Measurements from ENCODE around the gene CBX1. TPM values are rescaled to one million over a fixed set of nuclear protein-coding genes. Genes with fewer than 3 reads are reported as not detected.
A peak's percentile ranks its signal among the peaks of the same experiment; 100 is the strongest.

Gene CBX1
- total and polyA plus RNA-seq, 2 donors (not counting 3 experiments of a cell fraction or from before 2014, with no cell fraction given) = 20.4 to 95.2 TPM

- DNase-seq (ENCODE audit: low read depth, low spot score) (peak; percentile 95), FAIRE-seq (peak; percentile 95)
- H3K4me2 ChIP-seq (ENCODE audit: insufficient read depth, low read length) = peak overlapping the region; percentile 33
- intact Hi-C loops (cut with micrococcal nuclease) = loop anchor here (1.0 kb wide), 1 partner anchor 22 kb away; no protein-coding TSS in a partner anchor
- peak overlapping the region in 1 of 3 experiments; percentile 25 for H3K4me3 ChIP-seq (replicated peaks in 1 of 3; ENCODE audit: insufficient read depth in 1 of 3, low read depth in 1 of 3, low read length in 3 of 3)
- BruUV-seq (replicated peaks) = no TSS peak
- peak overlapping the region; percentile 62 for H3K27ac ChIP-seq (ENCODE audit: insufficient read depth, low read depth, low read length)
- H3K9ac ChIP-seq (replicated peaks; ENCODE audit: extremely low read depth, insufficient read depth, low read length) = peak overlapping the region; percentile 10
- ChIA-PET POLR2A (no interaction called here), CTCF (interaction anchor here (0.6 to 6.3 kb wide), 11 partner anchors 8 to 73 kb away, joined by 3 to 64 read pairs (median 5); no protein-coding TSS in a partner anchor)
- H4K20me1 ChIP-seq (replicated peaks; ENCODE audit: control insufficient read depth, extremely low read depth, insufficient read depth, low read length) = no peaks in the 10 kb centered on the region
- dilution Hi-C loops (cut with MboI; ENCODE audit: extremely low pct_ligation_motif_present, low sequenced_read_pairs) = no loop called here
- H3K27me3 ChIP-seq (ENCODE audit: control insufficient read depth in 2 of 2, insufficient read depth in 2 of 2, low read length in 2 of 2) = no peaks in the 10 kb centered on the region
- peaks cover 49% of the 10 kb centered on the region for H3K4me1 ChIP-seq (ENCODE audit: control insufficient read depth, extremely low read depth, insufficient read depth, low read length)
- H3K9me1 ChIP-seq (replicated peaks; ENCODE audit: control insufficient read depth, extremely low read depth, insufficient read depth, low read length) = no peaks in the 10 kb centered on the region
- TF ChIP-seq MYC (IDR thresholded peaks at IDR 0.05; ENCODE audit: low read depth, low read length) (no peak), CTCF (IDR thresholded peaks at IDR 0.05; ENCODE audit: extremely low read depth in 1 of 2, insufficient read depth in 1 of 2, low read depth in 1 of 2, low read length in 2 of 2) (peak in 1 of 2 donors; percentile 7)
- H3K9me3 ChIP-seq (replicated peaks; ENCODE audit: control insufficient read depth, insufficient read depth, low read length) = no peaks in the 10 kb centered on the region
- peaks cover 9 to 23% of the 10 kb centered on the region in 2 experiments for H3K36me3 ChIP-seq (ENCODE audit: control insufficient read depth in 2 of 2, extremely low read depth in 1 of 2, insufficient read depth in 2 of 2, low read length in 2 of 2)
- H3K79me2 ChIP-seq (ENCODE audit: control insufficient read depth, insufficient read depth, low read length) = peaks cover 69% of the 10 kb centered on the region
- no peak overlapping the region for H2AFZ ChIP-seq (ENCODE audit: low read depth, low read length)
Measured at GRCh38 chr17:48051706-48052486, 49.4 kb downstream of the CBX1 start.

GRCh38 chr17:48051283-48051682, 50.0 kb downstream of the CBX1 start:
- no peak for TF ChIP-seq CTCF (IDR thresholded peaks at IDR 0.05; ENCODE audit: extremely low read depth in 1 of 2, insufficient read depth in 1 of 2, low read depth in 1 of 2, low read length in 2 of 2)
- TF ChIP-seq MYC (IDR thresholded peaks at IDR 0.05; ENCODE audit: low read depth, low read length) = no peak
- no peak for TF ChIP-seq GATA2 (IDR thresholded peaks at IDR 0.05; ENCODE audit: insufficient read depth, insufficient read length, low read depth, low read length)
- TF ChIP-seq POLR2A (IDR thresholded peaks at IDR 0.05; ENCODE audit: low read depth, low read length) = no peak
- TF ChIP-seq EZH2 (IDR thresholded peaks at IDR 0.05; ENCODE audit: borderline replicate concordance, low read depth, low read length, severe bottlenecking) = no peak
- TF ChIP-seq JUN (IDR thresholded peaks at IDR 0.05; ENCODE audit: borderline replicate concordance, insufficient read depth, insufficient read length, low read depth) = no peak
- no peak for TF ChIP-seq FOS (IDR thresholded peaks at IDR 0.05; ENCODE audit: borderline replicate concordance, insufficient read depth, low read length)
- TF ChIP-seq POLR2AphosphoS5 (IDR thresholded peaks at IDR 0.05; ENCODE audit: insufficient read depth, low read depth, low read length) = no peak
- no peak for TF ChIP-seq MAX (IDR thresholded peaks at IDR 0.05; ENCODE audit: insufficient read depth, insufficient read length)
- FAIRE-seq = no peak
- H3K27me3 ChIP-seq (ENCODE audit: control insufficient read depth in 2 of 2, insufficient read depth in 2 of 2, low read length in 2 of 2) = no peaks in the 10 kb centered on the region
- DNase-seq (ENCODE audit: low read depth, low spot score) = no peak
- peak overlapping the region in 1 of 3 experiments; percentile 2 for H3K4me3 ChIP-seq (replicated peaks in 1 of 3; ENCODE audit: insufficient read depth in 1 of 3, low read depth in 1 of 3, low read length in 3 of 3)
- BruUV-seq (replicated peaks) = no TSS peak
- no peaks in the 10 kb centered on the region for H4K20me1 ChIP-seq (replicated peaks; ENCODE audit: control insufficient read depth, extremely low read depth, insufficient read depth, low read length)
- peak overlapping the region; percentile 62 for H3K27ac ChIP-seq (ENCODE audit: insufficient read depth, low read depth, low read length)
- ChIA-PET POLR2A (no interaction called here), CTCF (interaction anchor here (2.1 to 6.3 kb wide), 4 partner anchors 17 to 29 kb away, joined by 8 to 64 read pairs (median 24); no protein-coding TSS in a partner anchor)
- no peak overlapping the region for H2AFZ ChIP-seq (ENCODE audit: low read depth, low read length)
- no peaks in the 10 kb centered on the region for H3K9me1 ChIP-seq (replicated peaks; ENCODE audit: control insufficient read depth, extremely low read depth, insufficient read depth, low read length)
- H3K4me2 ChIP-seq (ENCODE audit: insufficient read depth, low read length) = peak overlapping the region; percentile 12
- no peaks in the 10 kb centered on the region for H3K9me3 ChIP-seq (replicated peaks; ENCODE audit: control insufficient read depth, insufficient read depth, low read length)
- dilution Hi-C loops (cut with MboI; ENCODE audit: extremely low pct_ligation_motif_present, low sequenced_read_pairs) (no loop called here), intact Hi-C loops (cut with micrococcal nuclease) (no loop called here)
- H3K36me3 ChIP-seq (ENCODE audit: control insufficient read depth in 2 of 2, extremely low read depth in 1 of 2, insufficient read depth in 2 of 2, low read length in 2 of 2) = peaks cover 7 to 17% of the 10 kb centered on the region in 2 experiments
- H3K4me1 ChIP-seq (ENCODE audit: control insufficient read depth, extremely low read depth, insufficient read depth, low read length) = peaks cover 55% of the 10 kb centered on the region
- H3K79me2 ChIP-seq (ENCODE audit: control insufficient read depth, insufficient read depth, low read length) = peaks cover 67% of the 10 kb centered on the region
- peak overlapping the region; percentile 36 for H3K9ac ChIP-seq (replicated peaks; ENCODE audit: extremely low read depth, insufficient read depth, low read length)
